HG02852 (cell line): ENCODE measurements around the gene GRIN2C.
"Not testable (repeated sequence)": the region's sequence is repeated elsewhere in the genome, so short reads cannot be mapped to it uniquely, and the experiment has no call there.

ENCODE experiments used
- ATAC-seq: cut with Tn5 transposase; IDR thresholded peaks from one replicate; pipeline ENCODE4 v1.9.1; 2021; ENCODE audit warnings: mild to moderate bottlenecking, moderate library complexity; ENCODE audit not compliant: unreplicated experiment

GRIN2C gene

GRCh38 chr17:74881073-74881472 lies 21.4 kb upstream of the GRIN2C start:
- no peak for ATAC-seq

GRCh38 chr17:74879308-74879707 lies 19.6 kb upstream of the GRIN2C start:
- no peak for ATAC-seq

GRCh38 chr17:74878658-74879057 lies 19.0 kb upstream of the GRIN2C start:
- ATAC-seq = no peak

- no peak for ATAC-seq
Observed at GRCh38 chr17:74877592-74878548, 18.2 kb upstream of the GRIN2C start.

- ATAC-seq = no peak
Observed at GRCh38 chr17:74875977-74876593, 16.4 kb upstream of the GRIN2C start.

- ATAC-seq = no peak
Observed at GRCh38 chr17:74875155-74875976, 15.7 kb upstream of the GRIN2C start.

- ATAC-seq = no peak
Observed at GRCh38 chr17:74874615-74875037, 14.9 kb upstream of the GRIN2C start.

- no peak for ATAC-seq
Observed at GRCh38 chr17:74873874-74874614, 14.4 kb upstream of the GRIN2C start.

GRCh38 chr17:74873037-74873873 lies 13.6 kb upstream of the GRIN2C start:
- ATAC-seq = peak; percentile 86

GRCh38 chr17:74872313-74873036 lies 12.8 kb upstream of the GRIN2C start, which contains the start of gene FDXR:
TSS of gene FDXR (minus strand) at chr17:74872994. CDS start at chr17:74872944, 50 bp downstream.
- ATAC-seq = peak; percentile 30

GRCh38 chr17:74871356-74872076 lies 11.8 kb upstream of the GRIN2C start:
- ATAC-seq = no peak

- ATAC-seq = no peak
Observed at GRCh38 chr17:74870512-74870911, 10.8 kb upstream of the GRIN2C start.

- ATAC-seq = not testable (repeated sequence)
Observed at GRCh38 chr17:74870028-74870427, 10.3 kb upstream of the GRIN2C start.

- ATAC-seq = no peak
Observed at GRCh38 chr17:74868908-74869255, 9.2 kb upstream of the GRIN2C start.

GRCh38 chr17:74868251-74868907 lies 8.7 kb upstream of the GRIN2C start:
- ATAC-seq = no peak

- ATAC-seq = no peak
Observed at GRCh38 chr17:74866198-74866835, 6.6 kb upstream of the GRIN2C start.

GRCh38 chr17:74865504-74866197 lies 6.0 kb upstream of the GRIN2C start:
- ATAC-seq = no peak
